Loucy (cell line): ENCODE results near the gene JPH4.

Experiments used
- H2AFZ ChIP-seq: fragments of 200-600 bp; sonication (generic); 2 replicates; pipeline ENCODE4 v1.6.0; 2016; ENCODE audit warnings: antibody characterized with exemption, mild to moderate bottlenecking, low read length, moderate library complexity
- H3F3A ChIP-seq: fragments of 200-600 bp; 2 replicates; pipeline ENCODE4 v1.6.0; 2016; ENCODE audit warnings: antibody characterized with exemption, low read depth, mild to moderate bottlenecking
- H3K27me3 ChIP-seq: fragments of 200-600 bp; sonication (generic); 2 replicates; pipeline ENCODE4 v1.6.1; 2014; ENCODE audit warnings: low read length, mild to moderate bottlenecking; ENCODE audit not compliant: insufficient read depth, poor library complexity, severe bottlenecking
- H3K36me3 ChIP-seq: fragments of 200-600 bp; sonication (generic); 2 replicates; pipeline ENCODE4 v1.6.1; 2016; ENCODE audit warnings: low read length; ENCODE audit not compliant: insufficient read depth
- H3K4me1 ChIP-seq: fragments of 200-600 bp; sonication (generic); 2 replicates; pipeline ENCODE4 v1.5.1; 2014; ENCODE audit warnings: low read length, mild to moderate bottlenecking; ENCODE audit not compliant: insufficient read depth, poor library complexity, severe bottlenecking
- H3K4me2 ChIP-seq: fragments of 200-600 bp; sonication (generic); 2 replicates; pipeline ENCODE4 v1.6.0; 2014; ENCODE audit warnings: antibody characterized with exemption, low read length, low read depth, mild to moderate bottlenecking; ENCODE audit not compliant: poor library complexity, severe bottlenecking
- H3K4me3 ChIP-seq: fragments of 200-600 bp; sonication (generic); 2 replicates; pipeline ENCODE4 v1.5.1; 2014; ENCODE audit warnings: low read length, mild to moderate bottlenecking, mixed read lengths; ENCODE audit not compliant: poor library complexity, severe bottlenecking
- H3K79me2 ChIP-seq: fragments of 200-600 bp; sonication (generic); 2 replicates; pipeline ENCODE4 v1.6.1; 2014; ENCODE audit warnings: low read length; ENCODE audit not compliant: insufficient read depth
- H3K9ac ChIP-seq: fragments of 200-600 bp; sonication (generic); 2 replicates; pipeline ENCODE4 v1.6.0; 2014; ENCODE audit warnings: mild to moderate bottlenecking, low read depth, low read length, moderate library complexity; ENCODE audit not compliant: poor library complexity, severe bottlenecking
- H3K9me2 ChIP-seq: fragments of 200-600 bp; sonication (generic); replicated peaks from 2 replicates; pipeline ENCODE4 v1.6.1; 2016; ENCODE audit warnings: low read depth, low read length, mixed read lengths
- H3K9me3 ChIP-seq: fragments of 200-600 bp; sonication (generic); 2 replicates; pipeline ENCODE4 v1.6.1; 2014; ENCODE audit warnings: mild to moderate bottlenecking, antibody characterized with exemption, low read length, low read depth; ENCODE audit not compliant: insufficient read depth
- H4K20me1 ChIP-seq: fragments of 200-600 bp; sonication (generic); 2 replicates; pipeline ENCODE4 v1.6.0; 2014; ENCODE audit warnings: antibody characterized with exemption, low read length, mild to moderate bottlenecking; ENCODE audit not compliant: insufficient read depth, poor library complexity, severe bottlenecking
- EZH2phosphoT487 ChIP-seq: fragments of 200-600 bp; IDR thresholded peaks from 2 replicates; pipeline ENCODE4 v1.6.1; 2018; ENCODE audit warnings: antibody characterized with exemption, mild to moderate bottlenecking, moderate library complexity, borderline replicate concordance
- TF ChIP-seq, protein P1 (sequence below): fragments of 200-600 bp; sonication (generic); conservative IDR thresholded peaks from 2 replicates; pipeline ENCODE4 v1.5.1; 2014; ENCODE audit warnings: mild to moderate bottlenecking, antibody characterized with exemption, low read length

Gene JPH4

DNA sequence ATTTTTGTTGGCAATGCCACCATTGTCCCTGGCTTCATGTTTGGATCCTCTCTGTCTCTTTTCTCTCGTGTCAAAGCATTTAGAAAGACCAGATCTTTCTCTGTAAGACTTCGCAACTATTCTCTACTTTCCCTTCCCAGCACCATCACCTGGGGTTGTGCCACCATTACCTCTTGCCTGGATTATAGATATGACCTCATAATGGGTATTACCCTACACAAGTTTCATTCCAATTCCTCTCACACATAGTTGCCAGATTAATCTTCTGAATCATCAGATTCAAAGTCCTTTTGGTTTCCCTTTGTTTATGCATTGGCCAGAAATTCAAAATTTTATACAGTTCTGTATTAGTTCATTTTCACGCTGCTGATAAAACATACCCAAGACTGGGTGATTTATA, 30.4 kb upstream of the JPH4 start:
- TF ChIP-seq, protein P1, sequence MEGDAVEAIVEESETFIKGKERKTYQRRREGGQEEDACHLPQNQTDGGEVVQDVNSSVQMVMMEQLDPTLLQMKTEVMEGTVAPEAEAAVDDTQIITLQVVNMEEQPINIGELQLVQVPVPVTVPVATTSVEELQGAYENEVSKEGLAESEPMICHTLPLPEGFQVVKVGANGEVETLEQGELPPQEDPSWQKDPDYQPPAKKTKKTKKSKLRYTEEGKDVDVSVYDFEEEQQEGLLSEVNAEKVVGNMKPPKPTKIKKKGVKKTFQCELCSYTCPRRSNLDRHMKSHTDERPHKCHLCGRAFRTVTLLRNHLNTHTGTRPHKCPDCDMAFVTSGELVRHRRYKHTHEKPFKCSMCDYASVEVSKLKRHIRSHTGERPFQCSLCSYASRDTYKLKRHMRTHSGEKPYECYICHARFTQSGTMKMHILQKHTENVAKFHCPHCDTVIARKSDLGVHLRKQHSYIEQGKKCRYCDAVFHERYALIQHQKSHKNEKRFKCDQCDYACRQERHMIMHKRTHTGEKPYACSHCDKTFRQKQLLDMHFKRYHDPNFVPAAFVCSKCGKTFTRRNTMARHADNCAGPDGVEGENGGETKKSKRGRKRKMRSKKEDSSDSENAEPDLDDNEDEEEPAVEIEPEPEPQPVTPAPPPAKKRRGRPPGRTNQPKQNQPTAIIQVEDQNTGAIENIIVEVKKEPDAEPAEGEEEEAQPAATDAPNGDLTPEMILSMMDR = no peak
- TF ChIP-seq EZH2phosphoT487 = no peak
- Histone ChIP-seq H3K9me3 (no peaks in the 10 kb centered on the region), H3K4me3 (no peak overlapping the region), H3K27me3 (no peaks in the 10 kb centered on the region), H4K20me1 (no peaks in the 10 kb centered on the region), H3F3A (peaks cover 3% of the 10 kb centered on the region; the same call in 1 of the 2 replicates), H3K9me2 (no peaks in the 10 kb centered on the region), H3K4me2 (no peak overlapping the region), H3K79me2 (no peaks in the 10 kb centered on the region), H3K9ac (no peak overlapping the region), H2AFZ (no peak overlapping the region), H3K36me3 (no peaks in the 10 kb centered on the region), H3K4me1 (peaks cover 20% of the 10 kb centered on the region)

GRCh38 chr14:23608454-23608853, 29.9 kb upstream of the JPH4 start:
- H3K4me1 ChIP-seq = peaks cover 20% of the 10 kb centered on the region
- no peak overlapping the region for H3K9ac ChIP-seq
- H3K9me2 ChIP-seq = no peaks in the 10 kb centered on the region
- no peak overlapping the region for H3K4me3 ChIP-seq
- H2AFZ ChIP-seq = no peak overlapping the region
- no peaks in the 10 kb centered on the region for H3K9me3 ChIP-seq
- no peak overlapping the region for H3K4me2 ChIP-seq
- no peaks in the 10 kb centered on the region for H3K79me2 ChIP-seq
- peaks cover 3% of the 10 kb centered on the region; the same call in 1 of the 2 replicates for H3F3A ChIP-seq
- TF ChIP-seq EZH2phosphoT487 = no peak
- TF ChIP-seq, protein P1 = no peak
- no peaks in the 10 kb centered on the region for H3K27me3 ChIP-seq
- H3K36me3 ChIP-seq = no peaks in the 10 kb centered on the region
- H4K20me1 ChIP-seq = no peaks in the 10 kb centered on the region

GRCh38 chr14:23605931-23606585, 27.5 kb upstream of the JPH4 start:
- no peak overlapping the region for H2AFZ ChIP-seq
- peaks cover 3% of the 10 kb centered on the region; the same call in 1 of the 2 replicates for H3F3A ChIP-seq
- H4K20me1 ChIP-seq = no peaks in the 10 kb centered on the region
- no peaks in the 10 kb centered on the region for H3K27me3 ChIP-seq
- no peaks in the 10 kb centered on the region for H3K36me3 ChIP-seq
- H3K9me2 ChIP-seq = no peaks in the 10 kb centered on the region
- no peak for TF ChIP-seq EZH2phosphoT487
- TF ChIP-seq, protein P1 = no peak
- peaks cover 30% of the 10 kb centered on the region for H3K4me1 ChIP-seq
- no peak overlapping the region for H3K4me2 ChIP-seq
- no peaks in the 10 kb centered on the region for H3K9me3 ChIP-seq
- no peaks in the 10 kb centered on the region for H3K79me2 ChIP-seq
- H3K4me3 ChIP-seq = no peak overlapping the region
- H3K9ac ChIP-seq = no peak overlapping the region
